A673 (cell line): Measurements from ENCODE around the gene TGFBR3L. TPM values are rescaled to one million over a fixed set of nuclear protein-coding genes. Genes with fewer than 3 reads are reported as not detected.
"Not testable (repeated sequence)": the region's sequence is repeated elsewhere in the genome, so short reads cannot be mapped to it uniquely, and the experiment has no call there.

Experiments used
- BruUV-seq: library from RNA; stranded (reverse); fragments of 400-500 nt; replicated peaks from 2 replicates; lab custom pipeline; 2021; lab: Mats Ljungman, UMichigan
- CTCF ChIA-PET: fragments of 300-600 bp; sonication (Branson Sonifier 250); formaldehyde crosslinking; loops from one replicate; lab custom pipeline; 2022; ENCODE audit warnings: antibody characterized with exemption; lab: Charles Lee
- POLR2A ChIA-PET: fragments of 300-600 bp; sonication (Branson Sonifier 250); formaldehyde crosslinking; loops from one replicate; lab custom pipeline; 2022; ENCODE audit warnings: antibody characterized with exemption; ENCODE audit not compliant: low non-redundant PET; lab: Charles Lee
- DNase-seq: peaks from one replicate; pipeline ENCODE4 v3.0.0-alpha.2; 2015; ENCODE audit warnings: low spot score
- H3K27ac ChIP-seq: fragments of 200-600 bp; sonication (generic); 2 replicates; pipeline ENCODE4 v1.5.1; 2016; ENCODE audit warnings: mixed run types, low read depth, mild to moderate bottlenecking, mixed read lengths, antibody characterized with exemption, low read length; ENCODE audit not compliant: poor library complexity, severe bottlenecking
- H3K27me3 ChIP-seq: fragments of 200-600 bp; sonication (generic); replicated peaks from 2 replicates; pipeline ENCODE4 v1.6.1; 2017; ENCODE audit warnings: mixed run types, low read depth, mild to moderate bottlenecking, mixed read lengths, antibody characterized with exemption, low read length; ENCODE audit not compliant: insufficient read depth, poor library complexity
- H3K36me3 ChIP-seq: fragments of 200-600 bp; sonication (generic); 2 replicates; pipeline ENCODE4 v1.6.1; 2016; ENCODE audit warnings: mixed run types, mild to moderate bottlenecking, mixed read lengths, antibody characterized with exemption, low read length; ENCODE audit not compliant: insufficient read depth, poor library complexity, severe bottlenecking
- H3K4me1 ChIP-seq: fragments of 200-600 bp; sonication (generic); 2 replicates; pipeline ENCODE4 v1.6.1; 2017; ENCODE audit warnings: mixed run types, mild to moderate bottlenecking, mixed read lengths, antibody characterized with exemption, low read length; ENCODE audit not compliant: insufficient read depth, poor library complexity, severe bottlenecking
- H3K4me3 ChIP-seq: fragments of 200-600 bp; sonication (generic); 2 replicates; pipeline ENCODE4 v1.5.1; 2016; ENCODE audit warnings: low read depth, mixed run types, mild to moderate bottlenecking, mixed read lengths, low read length; ENCODE audit not compliant: poor library complexity, severe bottlenecking
- H3K9me3 ChIP-seq: fragments of 200-600 bp; sonication (generic); 2 replicates; pipeline ENCODE4 v1.6.1; 2016; ENCODE audit warnings: mixed run types, low read depth, mild to moderate bottlenecking, mixed read lengths, antibody characterized with exemption, low read length; ENCODE audit not compliant: poor library complexity, severe bottlenecking
- EZH2 ChIP-seq: fragments of 200-600 bp; sonication (generic); IDR thresholded peaks from 2 replicates; pipeline ENCODE4 v1.6.1; 2017; ENCODE audit warnings: borderline replicate concordance, low read depth, mild to moderate bottlenecking, mixed read lengths, antibody characterized with exemption, low read length; ENCODE audit not compliant: poor library complexity, severe bottlenecking
- intact Hi-C: fragments of 100-400 bp; cut with micrococcal nuclease; formaldehyde crosslinking; loops from one replicate; pipeline ENCODE4 v1.10.0; 2022; ENCODE audit not compliant: unreplicated experiment
- total RNA-seq: library from RNA; stranded (reverse); gene quantifications from 2 replicates; pipeline ENCODE4 v1.2.3, GENCODE V29; 2021
- TF ChIP-seq, protein P1 (sequence below): fragments of 300-800, 200-600 bp; sonication (generic); conservative IDR thresholded peaks from 2 replicates; pipeline ENCODE4 v1.5.1; 2017; ENCODE audit warnings: low read depth, mild to moderate bottlenecking, antibody characterized with exemption, low read length, moderate library complexity, mixed read lengths

The TGFBR3L gene
- total RNA-seq, 1 experiment from 2014 or later: 1.6 TPM

DNA sequence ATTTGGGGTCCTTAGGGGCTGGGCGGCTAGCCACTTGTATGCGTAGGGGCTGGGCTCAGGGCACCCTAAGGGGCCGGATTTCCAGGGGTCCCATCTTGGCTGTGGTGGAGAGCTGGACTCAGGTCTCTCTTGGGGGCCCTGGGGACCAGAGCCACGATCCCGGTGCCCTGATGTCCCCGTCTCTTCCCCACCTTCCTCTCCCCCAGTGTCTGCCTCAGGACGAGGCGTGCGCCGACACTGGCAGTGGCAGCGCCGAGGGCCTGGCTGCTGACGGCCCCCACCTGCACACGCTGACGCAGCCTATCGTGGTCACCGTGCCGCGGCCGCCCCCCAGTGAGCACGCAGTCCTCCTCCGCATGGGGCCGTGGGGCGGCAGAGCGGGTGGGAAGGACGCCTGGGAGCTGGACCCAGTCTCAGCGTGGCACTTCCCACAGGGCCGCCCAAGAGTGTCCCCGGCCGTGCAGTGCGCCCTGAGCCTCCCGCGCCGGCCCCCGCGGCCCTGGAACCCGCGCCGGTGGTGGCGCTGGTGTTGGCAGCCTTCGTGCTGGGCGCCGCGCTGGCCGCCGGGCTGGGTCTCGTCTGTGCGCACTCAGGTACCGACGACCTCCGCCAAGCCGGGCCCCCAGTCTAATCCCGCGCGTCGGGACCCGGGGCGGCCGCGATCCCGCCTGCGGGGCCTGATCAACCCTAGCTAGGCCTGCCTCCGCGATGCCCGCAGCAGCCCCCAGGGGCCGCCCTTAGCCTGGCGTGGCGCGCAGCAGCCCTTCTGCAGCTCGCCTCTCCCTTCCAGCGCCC lies 2.8 kb downstream of the TGFBR3L start:
- peak; percentile 79 for DNase-seq
- TF ChIP-seq, protein P1, sequence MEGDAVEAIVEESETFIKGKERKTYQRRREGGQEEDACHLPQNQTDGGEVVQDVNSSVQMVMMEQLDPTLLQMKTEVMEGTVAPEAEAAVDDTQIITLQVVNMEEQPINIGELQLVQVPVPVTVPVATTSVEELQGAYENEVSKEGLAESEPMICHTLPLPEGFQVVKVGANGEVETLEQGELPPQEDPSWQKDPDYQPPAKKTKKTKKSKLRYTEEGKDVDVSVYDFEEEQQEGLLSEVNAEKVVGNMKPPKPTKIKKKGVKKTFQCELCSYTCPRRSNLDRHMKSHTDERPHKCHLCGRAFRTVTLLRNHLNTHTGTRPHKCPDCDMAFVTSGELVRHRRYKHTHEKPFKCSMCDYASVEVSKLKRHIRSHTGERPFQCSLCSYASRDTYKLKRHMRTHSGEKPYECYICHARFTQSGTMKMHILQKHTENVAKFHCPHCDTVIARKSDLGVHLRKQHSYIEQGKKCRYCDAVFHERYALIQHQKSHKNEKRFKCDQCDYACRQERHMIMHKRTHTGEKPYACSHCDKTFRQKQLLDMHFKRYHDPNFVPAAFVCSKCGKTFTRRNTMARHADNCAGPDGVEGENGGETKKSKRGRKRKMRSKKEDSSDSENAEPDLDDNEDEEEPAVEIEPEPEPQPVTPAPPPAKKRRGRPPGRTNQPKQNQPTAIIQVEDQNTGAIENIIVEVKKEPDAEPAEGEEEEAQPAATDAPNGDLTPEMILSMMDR: peak; percentile 62
- TF ChIP-seq EZH2: no peak
- intact Hi-C loops: no loop called here
- ChIA-PET CTCF (interaction anchor here (0.6 to 1.0 kb wide), 3 partner anchors 9 to 48 kb away, joined by 3 to 5 read pairs (median 3); no protein-coding TSS in a partner anchor), POLR2A (no interaction called here)
- no TSS peak for BruUV-seq
- Histone ChIP-seq H3K36me3 (peaks cover 7% of the 10 kb centered on the region), H3K4me1 (peaks cover 37% of the 10 kb centered on the region), H3K27ac (peak overlapping the region; percentile 56), H3K4me3 (peak overlapping the region; percentile 51), H3K9me3 (no peaks in the 10 kb centered on the region), H3K27me3 (peaks cover 12% of the 10 kb centered on the region)

DNA sequence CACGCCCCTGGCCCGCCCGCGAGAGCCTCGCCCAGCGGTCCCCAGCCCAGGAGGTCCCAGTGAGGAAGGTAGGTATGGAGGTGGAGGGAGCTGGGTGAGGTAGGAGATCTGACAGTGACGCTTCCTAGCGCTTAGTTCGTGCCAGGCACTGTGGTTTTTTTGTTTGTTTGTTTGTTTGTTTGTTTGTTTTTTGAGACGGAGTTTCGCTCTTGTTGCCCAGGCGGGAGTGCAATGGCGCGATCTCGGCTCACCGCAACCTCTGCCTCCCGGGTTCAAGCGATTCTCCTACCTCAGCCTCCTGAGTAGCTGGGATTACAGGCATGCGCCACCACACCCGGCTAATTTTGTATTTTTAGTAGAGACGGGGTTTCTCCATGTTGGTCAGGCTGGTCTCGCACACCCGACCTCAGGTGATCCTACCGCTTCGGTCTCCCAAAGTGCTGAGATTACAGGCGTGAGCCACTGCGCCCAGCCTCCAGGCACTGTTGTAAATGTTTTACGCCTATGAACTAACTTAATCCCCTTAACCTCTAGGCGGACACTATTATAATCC lies 3.5 kb downstream of the TGFBR3L start:
- DNase-seq, intact Hi-C loops, POLR2A ChIA-PET, H3K9me3 ChIP-seq, BruUV-seq: not testable (repeated sequence)
- Histone ChIP-seq H3K27ac (peak overlapping the region; percentile 56), H3K4me3 (peak overlapping the region; percentile 51), H3K27me3 (peaks cover 12% of the 10 kb centered on the region), H3K36me3 (peaks cover 13% of the 10 kb centered on the region), H3K4me1 (peaks cover 38% of the 10 kb centered on the region)
- CTCF ChIA-PET: interaction anchor here (0.9 to 1.0 kb wide), 2 partner anchors 10 to 49 kb away, joined by 3 to 5 read pairs; no protein-coding TSS in a partner anchor

DNA sequence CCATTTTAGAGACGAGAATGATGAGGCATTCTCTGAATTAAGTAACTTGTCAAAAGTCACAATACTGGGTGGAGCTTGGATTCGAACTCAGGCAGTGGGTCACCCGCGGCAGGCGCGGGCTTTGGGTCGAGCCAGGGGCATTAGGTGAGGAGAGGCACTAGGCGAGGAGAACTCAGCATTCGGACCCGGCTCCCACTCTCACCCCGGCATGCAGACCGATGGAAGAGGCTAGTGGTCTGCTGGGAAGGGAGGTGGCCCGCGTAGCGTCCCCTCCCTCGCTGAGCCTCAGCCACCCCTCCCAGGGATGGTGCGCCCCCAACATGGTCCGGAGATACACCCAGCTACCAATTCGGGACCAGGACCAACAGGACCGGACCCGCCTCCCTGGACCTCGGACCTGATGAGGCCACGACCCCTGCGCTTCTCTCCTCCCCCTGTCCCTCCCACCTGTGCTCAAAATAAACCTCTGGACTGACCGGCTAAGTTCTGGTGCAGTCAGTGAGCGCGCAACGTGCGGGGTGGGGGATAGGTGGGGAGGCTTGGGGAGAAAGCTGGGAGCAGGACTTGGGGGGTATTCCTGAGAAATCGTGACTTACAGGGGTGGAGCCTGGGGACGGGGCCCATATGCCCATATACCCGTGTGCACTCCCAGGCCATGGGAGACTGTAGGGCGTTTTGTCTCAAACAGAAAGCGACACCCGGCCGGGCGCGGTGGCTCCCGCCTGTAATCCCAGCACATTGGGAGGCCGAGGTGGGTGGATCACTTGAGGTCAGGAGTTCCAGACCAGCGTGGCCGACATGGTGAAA lies 4.2 kb downstream of the TGFBR3L start:
- Histone ChIP-seq H3K36me3 (peaks cover 15% of the 10 kb centered on the region), H3K27me3 (peaks cover 12% of the 10 kb centered on the region), H3K9me3 (no peaks in the 10 kb centered on the region), H3K4me1 (peaks cover 45% of the 10 kb centered on the region), H3K4me3 (no peak overlapping the region), H3K27ac (no peak overlapping the region)
- ChIA-PET CTCF (no interaction called here), POLR2A (no interaction called here)
- BruUV-seq: no TSS peak
- intact Hi-C loops: no loop called here
- no peak for DNase-seq
- TF ChIP-seq EZH2: no peak
- TF ChIP-seq, protein P1: no peak
